EH (cell line): ENCODE data around the gene ATP6V1F.

Source experiments
- DNase-seq: peaks from one replicate; pipeline ENCODE4 v3.0.0-alpha.2; 2015; ENCODE audit warnings: low read depth

ATP6V1F gene

DNA sequence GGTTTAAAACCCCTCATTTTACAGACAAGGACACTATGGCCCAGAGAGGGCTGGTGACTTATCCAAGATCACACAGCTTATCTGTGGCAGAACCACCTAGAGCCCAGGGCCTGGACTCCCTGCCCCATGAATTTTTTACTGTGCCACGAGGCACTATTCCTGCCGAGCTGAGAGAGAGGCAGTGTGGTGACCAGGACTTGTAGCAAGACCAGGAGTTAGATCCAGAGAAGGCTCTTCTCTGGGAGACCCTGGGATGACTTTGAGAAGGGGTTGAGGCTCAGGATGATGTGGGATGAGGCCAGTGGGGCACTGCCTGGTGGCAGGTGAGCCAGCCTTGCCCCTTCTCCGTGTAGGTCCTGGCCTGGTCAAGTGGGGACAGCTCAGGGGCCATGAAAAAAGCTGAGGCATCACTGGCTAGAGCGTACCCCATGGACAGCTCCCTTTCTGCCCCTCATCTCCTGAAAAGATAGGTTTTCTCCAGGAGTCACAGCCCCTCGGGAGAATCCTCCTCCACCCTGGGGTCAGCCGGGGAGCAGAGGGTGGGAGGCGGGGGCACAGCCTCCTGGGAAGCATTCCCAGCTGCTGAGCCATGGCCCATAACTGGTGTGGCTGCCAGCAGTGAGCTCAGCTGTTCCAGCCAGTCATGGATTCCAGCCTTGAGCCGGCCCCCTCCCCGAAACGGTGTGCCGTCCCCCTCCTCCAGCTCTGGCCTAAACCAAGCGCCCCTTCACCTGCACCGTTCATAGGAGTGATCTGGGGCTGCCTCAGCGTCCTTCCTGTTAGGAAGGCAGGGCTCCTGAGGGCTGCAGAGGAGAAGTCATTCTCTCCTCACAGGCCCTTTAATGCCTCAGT is 26.6 kb upstream of the ATP6V1F start:
- peak; percentile 65 for DNase-seq

GRCh38 chr7:128836729-128837348 is 25.8 kb upstream of the ATP6V1F start:
- DNase-seq, result no peak

DNA sequence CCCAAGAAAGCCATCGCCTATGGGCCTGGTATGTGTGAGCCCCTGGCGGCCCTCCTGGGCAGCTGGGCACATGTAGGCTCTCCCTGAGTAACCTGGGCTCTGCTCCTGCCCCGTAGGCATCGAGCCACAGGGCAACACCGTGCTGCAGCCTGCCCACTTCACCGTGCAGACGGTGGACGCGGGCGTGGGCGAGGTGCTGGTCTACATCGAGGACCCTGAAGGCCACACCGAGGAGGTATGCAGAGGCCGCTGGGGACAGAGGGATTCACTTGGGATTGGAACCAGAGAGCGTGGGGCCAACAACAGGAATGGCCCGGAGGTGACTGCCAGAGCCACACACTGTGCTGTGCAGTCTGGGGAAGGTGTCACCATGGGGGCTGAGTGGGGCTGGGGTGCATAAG is 25.1 kb upstream of the ATP6V1F start:
- DNase-seq, result no peak

GRCh38 chr7:128838109-128838779 is 24.4 kb upstream of the ATP6V1F start:
- DNase-seq, result no peak

DNA sequence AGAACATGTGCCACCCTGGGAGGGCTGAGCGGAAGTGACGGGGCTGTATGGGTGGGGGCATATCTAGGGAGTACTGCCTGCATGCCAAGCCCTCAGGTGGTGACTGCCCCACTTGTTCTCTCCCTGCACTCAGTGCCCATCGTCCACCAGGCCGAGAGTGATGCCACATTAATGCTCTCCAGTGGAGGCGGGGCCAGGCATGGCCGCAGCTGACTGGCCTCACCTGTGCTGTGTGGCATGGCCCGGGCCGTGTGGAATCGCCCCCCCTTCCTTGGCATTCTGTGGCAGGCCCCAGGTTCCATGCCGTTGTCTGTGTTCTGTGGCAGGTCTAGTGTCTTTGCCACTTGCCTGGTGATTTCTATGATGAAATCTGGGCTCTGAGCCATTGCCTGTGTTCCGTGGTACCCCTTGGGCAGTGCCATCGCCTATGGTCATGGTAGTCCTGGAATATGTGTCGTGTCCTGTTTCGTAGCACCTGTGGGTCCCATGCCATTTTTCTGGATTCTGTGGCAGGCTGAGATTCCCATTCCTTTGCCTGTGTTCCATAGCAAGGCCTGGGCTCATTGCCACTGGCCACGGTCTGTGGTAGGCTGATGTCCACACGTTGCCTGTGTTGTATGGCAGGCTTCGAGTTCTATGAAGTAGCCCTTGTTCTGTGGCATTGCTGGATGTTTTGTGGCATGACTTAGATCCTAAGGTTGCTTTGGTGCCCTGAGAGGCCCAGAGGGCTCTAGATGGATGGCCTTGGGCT is 23.5 kb upstream of the ATP6V1F start:
- no peak for DNase-seq

DNA sequence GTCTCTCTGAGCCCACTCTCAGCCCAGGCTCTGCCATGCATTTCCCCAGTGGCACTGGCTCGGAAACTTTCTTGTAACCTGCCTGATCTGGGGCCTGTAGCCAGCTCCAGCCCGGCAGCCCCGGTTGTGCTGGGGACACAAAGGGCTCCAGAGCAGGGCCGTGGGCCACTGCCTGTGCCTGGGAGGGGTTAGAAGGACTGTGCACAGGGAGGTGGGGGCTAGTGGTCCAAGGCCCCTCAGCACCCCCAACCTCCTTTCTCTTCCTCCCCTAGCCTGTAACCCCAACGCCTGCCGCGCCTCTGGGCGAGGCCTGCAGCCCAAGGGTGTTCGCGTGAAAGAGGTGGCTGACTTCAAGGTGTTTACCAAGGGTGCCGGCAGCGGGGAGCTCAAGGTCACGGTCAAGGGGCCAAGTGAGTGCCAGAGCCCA is 22.9 kb upstream of the ATP6V1F start:
- no peak for DNase-seq

DNA sequence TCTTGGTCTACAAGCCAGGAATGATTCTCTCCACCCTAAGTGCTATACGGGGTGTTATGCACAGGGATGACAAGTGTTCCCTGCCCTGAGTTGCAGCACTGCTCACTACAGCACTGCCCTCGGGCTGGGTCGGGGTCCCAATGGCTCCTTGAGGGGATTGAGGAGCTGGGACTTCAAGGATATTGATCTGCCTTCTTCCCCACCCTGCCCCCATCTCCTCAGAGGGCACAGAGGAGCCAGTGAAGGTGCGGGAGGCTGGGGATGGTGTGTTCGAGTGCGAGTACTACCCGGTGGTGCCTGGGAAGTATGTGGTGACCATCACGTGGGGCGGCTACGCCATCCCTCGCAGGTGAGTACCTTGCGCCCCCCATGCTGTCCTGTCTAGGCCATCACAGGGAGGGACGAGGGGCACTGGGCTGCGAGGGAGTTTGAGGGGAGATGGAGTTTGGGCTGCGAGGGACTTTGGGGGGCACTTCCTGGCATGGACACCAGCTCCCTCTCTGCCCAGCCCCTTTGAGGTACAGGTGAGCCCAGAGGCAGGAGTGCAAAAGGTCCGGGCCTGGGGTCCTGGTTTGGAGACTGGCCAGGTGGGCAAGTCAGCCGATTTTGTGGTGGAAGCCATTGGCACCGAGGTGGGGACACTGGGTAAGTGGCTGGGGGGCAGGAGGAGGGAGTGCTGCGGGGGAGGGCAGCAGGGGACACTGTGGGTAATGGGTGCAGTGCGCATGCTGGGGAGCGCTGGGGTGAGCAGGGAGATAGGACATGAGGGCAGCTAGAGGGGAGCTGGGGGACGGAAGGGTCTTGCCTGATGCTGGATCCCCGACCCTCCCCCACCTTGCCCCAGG is 22.1 kb upstream of the ATP6V1F start:
- DNase-seq, result no peak

GRCh38 chr7:128841171-128841690 is 21.4 kb upstream of the ATP6V1F start:
- DNase-seq, result no peak

DNA sequence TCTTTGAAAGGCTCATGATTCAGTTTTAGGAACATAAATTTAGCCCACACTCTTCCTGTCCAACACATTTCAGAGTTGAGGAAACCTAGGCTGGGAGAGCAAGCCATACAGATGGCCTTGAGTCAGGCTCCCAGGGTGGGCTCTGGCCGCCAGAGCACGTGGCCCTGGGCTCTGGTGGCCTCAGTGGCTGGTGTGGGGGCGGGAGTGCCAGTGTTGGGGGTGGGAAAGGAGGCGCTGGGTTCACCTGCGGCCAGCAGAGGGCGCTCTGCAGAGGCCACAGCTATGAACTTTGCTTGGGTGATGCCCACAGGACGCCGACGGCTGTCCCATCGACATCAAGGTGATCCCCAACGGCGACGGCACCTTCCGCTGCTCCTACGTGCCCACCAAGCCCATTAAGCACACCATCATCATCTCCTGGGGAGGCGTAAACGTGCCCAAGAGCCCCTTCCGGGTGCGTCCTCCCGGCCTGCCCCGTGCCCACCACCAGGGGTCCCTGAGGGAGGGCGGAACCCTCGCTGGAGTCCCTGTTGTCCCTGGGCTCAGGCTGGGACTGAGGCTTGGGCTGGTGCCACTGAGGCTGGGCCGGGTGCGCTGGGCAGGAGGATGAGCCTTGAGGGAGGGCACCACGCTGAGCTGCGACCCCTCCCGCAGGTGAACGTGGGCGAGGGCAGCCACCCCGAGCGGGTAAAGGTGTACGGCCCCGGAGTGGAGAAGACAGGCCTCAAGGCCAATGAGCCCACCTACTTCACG is 20.6 kb upstream of the ATP6V1F start:
- DNase-seq, result peak; percentile 52

DNA sequence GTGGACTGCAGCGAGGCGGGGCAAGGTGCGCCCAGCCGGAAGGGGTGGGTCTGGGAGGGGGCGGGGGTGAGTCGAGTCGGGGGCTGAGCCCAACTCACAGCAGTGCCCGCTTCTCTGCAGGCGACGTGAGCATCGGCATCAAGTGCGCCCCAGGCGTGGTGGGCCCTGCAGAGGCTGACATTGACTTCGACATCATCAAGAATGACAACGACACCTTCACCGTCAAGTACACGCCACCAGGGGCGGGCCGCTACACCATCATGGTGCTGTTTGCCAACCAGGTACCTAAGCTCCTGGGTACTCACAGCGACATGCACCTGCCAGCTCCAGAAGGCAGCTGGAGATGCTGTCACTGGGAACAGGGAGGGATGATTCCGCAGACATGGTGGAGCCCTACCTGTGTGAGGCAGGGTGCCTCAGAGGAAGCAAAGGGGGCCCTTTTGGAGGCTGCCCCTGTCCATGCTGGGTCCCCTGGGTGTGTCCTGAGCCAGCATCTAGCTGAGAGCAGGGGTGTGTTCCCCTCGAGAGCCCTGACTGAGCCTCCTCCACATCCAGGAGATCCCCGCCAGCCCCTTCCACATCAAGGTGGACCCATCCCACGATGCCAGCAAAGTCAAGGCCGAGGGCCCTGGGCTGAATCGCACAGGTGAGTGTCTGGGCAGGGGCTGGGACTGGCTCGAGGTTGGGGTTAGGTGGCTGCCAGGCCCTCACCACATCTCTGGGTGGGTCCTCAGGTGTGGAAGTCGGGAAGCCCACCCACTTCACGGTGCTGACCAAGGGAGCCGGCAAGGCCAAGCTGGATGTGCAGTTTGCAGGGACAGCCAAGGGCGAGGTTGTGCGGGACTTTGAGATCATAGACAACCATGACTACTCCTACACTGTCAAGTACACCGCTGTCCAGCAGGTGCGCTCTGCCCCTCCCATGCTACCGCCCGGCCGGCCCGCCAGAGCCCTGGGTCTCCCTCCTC is 19.7 kb upstream of the ATP6V1F start:
- DNase-seq, result no peak

- no peak for DNase-seq
Measured at GRCh38 chr7:128843938-128844621, 18.6 kb upstream of the ATP6V1F start.

- no peak for DNase-seq
Measured at GRCh38 chr7:128844777-128845311, 17.8 kb upstream of the ATP6V1F start.

DNA sequence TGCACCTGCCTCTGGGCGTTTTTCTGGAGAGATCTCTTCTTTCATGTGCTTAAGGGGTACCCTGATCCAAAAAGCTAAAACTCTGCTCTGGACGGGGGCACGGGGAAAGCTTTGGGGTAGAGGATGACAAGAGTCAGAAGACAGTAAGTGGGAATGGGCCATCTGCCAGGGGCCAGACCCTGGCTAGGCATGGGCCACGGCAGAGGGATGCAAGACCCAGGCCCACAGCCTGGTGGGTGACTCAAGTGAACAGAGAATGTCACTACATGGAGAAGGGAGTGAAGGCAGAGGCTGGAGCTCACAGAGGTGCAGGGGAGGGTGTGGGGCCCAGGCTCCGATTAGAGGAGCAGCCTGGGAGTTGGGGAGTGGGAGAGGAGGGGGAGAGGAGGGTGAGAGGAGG is 17.2 kb upstream of the ATP6V1F start:
- no peak for DNase-seq

GRCh38 chr7:128845987-128846386 is 16.7 kb upstream of the ATP6V1F start:
- DNase-seq, result no peak

DNA sequence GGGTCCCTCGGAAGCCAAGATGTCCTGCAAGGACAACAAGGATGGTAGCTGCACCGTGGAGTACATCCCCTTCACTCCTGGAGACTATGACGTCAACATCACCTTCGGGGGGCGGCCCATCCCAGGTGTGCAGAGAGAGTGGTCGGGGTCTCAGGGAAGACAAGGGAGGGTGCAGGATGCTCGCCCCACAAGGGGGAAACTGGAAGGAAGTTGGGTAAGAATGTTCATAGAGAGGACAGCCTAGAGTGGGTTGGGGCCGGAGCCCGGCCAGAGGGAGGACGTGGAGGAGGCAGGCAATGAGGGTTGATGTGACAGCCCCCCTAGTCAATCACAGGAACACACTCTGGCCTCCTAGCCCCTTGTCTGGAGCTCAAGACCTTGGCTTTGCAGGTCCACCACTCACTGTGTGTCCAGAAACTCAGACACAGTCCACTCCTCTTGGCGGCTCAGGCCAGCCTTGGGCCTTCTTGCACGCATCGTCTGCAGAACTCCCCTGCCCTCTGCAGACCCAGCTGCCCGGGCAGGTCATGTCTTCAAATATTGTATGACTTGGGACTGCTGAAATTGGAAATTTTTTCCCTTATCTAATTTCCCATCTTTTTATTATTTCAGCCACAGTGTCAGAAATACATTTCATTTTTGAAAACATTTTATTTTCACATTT is 15.7 kb upstream of the ATP6V1F start:
- no peak for DNase-seq

DNA sequence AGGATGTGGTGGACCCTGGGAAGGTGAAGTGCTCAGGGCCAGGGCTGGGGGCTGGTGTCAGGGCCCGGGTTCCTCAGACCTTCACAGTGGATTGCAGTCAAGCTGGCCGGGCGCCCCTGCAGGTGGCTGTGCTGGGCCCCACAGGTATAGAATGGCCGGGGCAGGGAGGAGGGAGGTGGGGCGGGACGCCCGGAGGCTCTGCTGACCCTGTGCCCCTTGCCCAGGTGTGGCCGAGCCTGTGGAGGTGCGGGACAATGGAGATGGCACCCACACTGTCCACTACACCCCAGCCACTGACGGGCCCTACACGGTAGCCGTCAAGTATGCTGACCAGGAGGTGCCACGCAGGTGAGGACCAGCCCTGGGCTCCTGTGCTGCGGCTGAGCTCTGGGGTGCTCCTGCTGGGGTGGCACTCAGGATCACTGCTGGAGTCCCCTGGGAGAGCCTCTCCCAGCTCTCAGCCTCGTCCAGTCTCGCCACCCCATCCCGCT is 14.9 kb upstream of the ATP6V1F start:
- DNase-seq, result no peak

- DNase-seq, result no peak
Measured at GRCh38 chr7:128848289-128849155, 14.1 kb upstream of the ATP6V1F start.
